HG03432 (cell line): ENCODE data around the gene MPZL3.

Source experiments
- ATAC-seq: cut with Tn5 transposase; IDR thresholded peaks from one replicate; pipeline ENCODE4 v1.9.1; 2021; ENCODE audit warnings: mild to moderate bottlenecking, moderate library complexity; ENCODE audit not compliant: unreplicated experiment

The MPZL3 gene

DNA sequence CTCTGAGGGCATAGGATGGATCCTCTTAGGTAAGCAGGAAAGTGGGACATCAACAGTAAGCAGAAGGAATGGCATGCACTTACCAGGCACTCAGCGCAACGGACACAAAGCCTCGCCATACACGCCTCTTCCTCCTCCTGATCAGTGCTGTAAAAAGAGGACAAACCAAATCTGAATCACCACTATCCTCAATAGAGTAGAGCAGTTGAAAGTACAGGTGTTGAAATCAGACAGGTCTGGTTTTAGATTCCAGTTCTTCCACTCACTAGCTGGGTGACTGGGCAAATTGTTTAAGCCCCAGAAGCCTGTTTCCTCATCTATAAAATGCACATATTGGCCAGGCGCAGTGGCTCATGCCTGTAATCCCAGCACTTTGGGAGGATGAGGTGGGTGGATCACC lies 18.8 kb downstream of the MPZL3 start:
- no peak for ATAC-seq

DNA sequence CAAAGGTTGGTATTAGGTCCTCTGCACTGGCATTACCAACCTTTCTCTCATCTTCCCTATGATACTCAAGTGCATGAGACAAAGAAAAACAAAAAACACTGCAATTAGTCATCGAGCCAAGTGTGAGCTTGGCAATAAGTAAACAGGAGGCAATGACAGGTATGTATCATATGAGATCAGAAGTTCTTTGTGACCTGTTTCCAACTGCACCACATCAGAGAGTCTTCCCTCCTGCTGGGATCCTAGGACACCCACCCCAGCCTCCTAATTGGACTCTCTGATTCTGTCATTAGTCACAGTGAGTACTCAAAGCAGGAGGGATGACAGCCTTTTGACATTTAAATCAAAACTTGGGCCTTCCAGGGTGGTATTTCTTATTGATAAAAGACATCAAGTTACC lies 19.5 kb downstream of the MPZL3 start:
- ATAC-seq = no peak

DNA sequence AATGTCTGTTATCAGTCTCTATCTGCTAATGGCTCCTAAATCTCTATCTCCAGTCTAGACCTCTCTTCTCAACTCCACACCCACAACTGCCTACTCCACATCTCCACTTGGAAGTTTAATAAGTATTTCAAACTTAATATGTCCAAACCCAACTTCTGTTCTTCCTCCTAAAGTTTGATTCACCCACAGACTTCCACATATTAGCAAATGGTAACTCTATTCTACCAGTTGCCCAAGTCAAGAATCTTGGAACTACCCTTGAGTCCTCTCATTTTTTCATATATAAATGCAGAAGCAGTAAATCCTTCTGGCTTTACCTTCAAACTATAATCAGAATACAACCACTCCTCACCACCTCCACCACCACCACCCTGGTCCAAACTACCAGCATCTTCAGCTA lies 20.7 kb downstream of the MPZL3 start:
- ATAC-seq = no peak

DNA sequence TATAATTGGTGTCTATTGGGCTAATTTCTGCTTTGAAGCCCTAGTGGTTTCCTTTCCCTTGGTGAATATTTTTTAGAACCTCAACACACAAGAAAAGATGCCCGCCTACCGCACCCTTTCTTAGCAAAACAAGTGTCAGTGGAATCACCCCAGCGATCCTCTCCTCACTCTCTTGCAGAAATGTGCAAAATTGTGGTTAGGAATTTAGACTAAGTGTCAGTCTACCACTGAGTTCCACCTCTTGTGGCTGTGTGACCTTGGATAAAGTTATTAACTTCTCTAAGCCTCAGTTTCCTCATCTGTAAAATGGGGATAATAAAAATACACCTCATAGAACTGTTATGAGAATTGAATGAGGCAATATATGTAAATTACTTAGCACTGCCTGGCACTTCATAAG lies 22.1 kb downstream of the MPZL3 start:
- no peak for ATAC-seq

DNA sequence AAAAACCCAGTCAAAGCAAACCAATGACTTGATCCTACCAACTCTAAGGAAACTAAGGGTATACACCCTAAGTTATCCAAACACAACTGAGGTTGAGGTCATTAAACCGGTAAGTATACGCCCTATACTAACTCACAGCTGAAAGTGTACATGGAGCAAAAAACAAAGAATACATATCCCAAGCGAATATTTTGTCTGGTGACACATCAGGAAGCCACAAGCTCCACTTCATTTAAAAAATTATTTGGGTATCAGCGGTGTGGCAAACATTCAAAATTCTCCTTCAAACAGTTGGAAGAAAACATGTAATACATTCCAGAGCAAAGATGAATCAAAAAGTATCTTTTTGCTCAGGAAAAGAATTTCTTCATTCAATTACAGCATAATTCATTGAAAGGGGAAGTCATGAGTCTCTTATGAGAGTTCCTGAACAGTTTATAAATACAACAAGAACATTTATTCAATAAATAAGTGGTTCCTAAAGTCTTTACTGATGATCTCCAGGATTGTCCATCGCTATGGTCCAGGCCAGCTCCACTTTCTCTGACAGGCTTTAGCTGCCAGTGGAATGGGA lies 22.8 kb downstream of the MPZL3 start:
- ATAC-seq = no peak

DNA sequence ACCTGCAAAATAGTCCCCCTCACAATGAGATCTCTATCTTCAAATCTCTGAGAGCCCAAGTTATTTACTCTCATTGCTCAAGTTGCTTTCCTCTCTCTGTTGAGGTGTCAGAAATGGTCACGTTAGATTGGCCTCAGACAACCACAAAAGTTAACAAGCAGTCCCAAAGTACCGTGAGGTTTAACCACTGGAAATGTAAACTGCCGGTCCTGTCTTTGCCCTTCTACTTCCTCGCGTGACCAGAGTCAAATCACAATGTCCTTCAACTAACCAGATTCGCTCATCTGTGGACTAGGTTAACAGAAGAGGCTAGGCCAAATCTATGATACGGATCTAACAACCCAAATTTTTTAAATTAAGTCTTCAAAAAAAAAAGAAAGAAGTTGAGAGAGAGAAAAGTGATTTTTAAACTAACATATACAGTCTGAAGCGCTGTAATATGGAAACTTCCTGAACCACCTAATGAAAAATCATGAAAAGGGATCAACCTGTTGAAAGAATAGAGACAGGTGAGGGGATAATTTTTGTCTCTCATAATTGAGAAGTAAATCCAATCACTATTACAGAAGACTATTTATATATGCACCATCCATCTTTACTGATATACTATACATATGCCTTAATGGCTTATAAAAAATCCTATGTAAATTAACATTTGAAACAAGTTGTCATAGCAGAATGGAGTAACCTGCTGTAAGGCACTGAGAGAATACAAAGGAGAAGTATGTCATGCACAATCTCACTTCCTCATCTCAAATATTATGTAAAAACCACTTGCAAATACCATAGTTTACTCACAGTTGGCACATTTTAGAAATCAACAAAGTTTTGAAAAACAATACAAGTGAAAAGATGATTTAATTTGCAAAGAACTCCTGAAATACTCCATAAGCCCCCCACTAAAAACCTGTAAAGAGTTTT lies 24.0 kb downstream of the MPZL3 start:
- peak; percentile 64 for ATAC-seq

DNA sequence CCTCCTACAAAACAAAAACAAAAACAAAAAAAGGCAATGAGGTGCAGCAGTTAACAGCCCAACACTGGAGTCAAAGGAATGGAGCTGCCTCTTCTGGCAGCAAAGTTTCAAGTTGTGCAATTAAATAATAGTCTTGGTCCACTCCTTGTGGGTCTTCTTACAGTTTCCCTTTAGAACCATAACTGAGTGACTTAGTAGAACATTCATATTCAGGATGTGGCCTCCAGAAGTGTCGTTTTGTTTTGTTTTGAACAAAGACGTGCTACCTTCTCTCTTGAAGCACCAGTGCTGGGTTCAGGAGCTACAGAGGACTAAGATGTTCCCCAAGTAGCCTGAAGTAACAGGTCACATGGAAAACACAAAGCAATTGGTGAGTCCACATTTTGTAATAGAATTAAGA lies 25.4 kb downstream of the MPZL3 start:
- no peak for ATAC-seq

DNA sequence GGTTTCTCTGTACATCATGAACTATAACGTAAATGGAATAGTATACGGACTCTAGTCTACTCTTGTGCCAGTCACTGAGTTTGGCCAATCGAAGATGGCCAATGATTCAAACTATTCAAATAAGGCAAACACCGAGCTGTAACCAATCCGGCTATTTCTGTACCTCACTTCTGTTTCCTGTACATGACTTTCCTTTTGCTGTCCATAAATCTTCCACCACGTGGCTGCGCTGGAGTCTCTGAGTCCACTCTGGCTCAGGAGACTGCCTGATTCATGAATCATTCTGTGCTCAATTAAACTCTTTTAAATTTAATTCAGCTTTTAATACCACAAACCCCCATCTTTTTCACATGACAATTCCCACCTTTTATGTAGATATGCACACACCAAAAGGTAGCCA lies 25.9 kb downstream of the MPZL3 start:
- ATAC-seq = no peak

DNA sequence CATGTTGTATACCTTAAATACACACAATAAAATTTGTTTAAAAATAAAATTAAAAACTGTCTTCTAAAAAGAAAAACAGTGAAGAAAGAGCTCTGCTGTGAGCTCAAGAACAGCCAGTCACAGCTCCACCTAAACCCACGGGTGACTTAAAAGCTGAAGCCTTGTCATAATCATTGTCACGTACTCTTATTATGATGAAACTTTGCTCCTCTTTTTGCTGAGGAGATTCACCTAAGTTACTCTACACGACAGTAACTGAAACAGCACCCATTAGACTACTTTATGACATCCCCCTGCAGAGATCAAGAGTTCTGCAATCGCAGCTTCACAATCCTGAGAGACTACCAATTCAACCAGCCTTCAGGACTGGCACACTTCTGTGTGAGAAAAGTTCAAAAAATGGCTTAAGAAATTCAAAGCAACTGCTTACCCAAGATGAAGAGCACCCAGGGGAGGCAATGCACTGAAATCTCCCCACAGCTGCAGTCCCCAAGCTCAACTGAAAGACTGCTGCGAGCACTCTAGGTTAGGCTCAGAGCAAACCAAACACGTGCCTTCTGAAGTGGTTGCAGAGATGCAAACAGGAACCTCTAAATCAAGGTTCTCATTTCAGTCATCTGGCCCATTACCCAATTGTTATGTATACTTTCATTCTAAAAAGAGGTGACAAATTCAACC lies 27.5 kb downstream of the MPZL3 start, which contains the start of gene JAML:
TSS of gene JAML (minus strand) at position 501 of the 678 bp plus-strand sequence. CDS start 10,145 bp downstream, outside the sequence.
- no peak for ATAC-seq

DNA sequence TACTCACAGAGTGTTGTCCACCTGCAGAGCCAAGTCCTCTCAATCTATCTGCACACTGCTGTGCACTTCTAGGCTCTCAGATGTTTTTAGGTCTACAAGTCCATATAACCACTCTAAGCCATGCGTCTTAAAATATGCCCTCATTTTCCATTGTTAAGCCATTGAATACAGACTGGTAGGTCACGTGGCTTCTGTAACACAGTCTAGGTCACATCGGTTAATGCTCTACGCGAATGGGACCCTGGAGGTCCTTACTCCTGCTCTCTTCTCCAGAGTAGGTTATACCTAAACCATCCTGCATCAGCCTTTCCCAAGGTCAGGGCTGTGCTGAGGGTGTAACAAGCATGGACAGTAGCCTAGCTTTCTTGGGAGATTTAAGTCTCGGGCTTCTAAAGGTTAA lies 28.2 kb downstream of the MPZL3 start:
- ATAC-seq = no peak

DNA sequence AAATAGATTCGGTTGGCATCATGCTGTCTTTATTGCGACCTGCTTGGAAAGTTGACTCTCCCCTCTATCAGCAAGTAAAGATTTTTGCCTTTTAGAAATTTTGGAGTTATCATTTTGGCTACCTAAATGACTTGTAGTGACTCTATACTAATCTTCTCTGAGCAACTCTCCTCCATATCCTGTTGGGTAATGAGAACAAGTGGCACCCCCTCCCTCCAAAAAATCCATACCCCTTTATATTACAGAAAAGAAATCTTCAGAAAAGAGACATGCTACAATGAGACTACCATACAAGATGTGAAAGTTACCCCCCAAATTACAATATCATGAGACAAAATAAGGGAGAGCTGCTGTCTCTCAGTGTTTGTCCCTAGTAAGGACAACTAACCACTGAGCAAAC lies 28.6 kb downstream of the MPZL3 start:
- no peak for ATAC-seq

DNA sequence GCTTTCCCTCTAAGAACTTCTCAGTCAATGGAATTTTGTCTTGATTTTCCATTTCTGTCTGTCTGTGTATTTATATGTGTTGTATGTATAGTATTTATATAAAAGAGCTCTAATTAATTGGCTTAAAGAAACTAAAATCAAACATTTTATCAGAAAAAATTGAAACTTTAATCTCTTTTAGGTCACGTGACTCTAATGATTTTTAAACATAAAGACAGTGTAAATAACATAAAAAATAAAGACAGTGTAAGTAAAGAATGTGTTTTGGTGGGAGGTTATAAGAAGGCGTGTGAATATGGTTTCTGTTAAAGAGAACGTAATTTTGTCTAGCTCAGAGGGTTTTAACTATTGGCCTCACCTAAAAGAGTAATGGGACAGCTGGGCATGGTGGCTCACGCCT lies 29.7 kb downstream of the MPZL3 start:
- no peak for ATAC-seq

DNA sequence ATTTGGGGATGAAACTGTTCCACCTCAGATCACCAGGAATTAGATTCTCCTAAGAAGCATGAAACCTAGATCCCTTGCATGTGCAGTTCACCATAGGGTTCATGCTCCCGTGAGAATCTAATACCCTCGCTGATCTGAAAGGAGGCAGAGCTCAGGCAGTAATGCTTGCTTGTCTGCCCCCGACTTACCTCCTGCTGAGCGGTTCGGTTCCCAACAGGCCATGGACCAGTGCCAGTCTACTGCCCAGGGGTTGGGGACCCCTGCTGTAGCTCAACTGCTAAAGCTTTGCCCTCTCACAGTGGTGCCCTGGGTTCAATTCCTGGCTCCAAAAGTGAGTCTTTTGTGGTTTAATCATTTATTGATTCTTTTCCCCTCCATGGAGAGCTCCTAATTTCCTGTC lies 30.7 kb downstream of the MPZL3 start:
- no peak for ATAC-seq

DNA sequence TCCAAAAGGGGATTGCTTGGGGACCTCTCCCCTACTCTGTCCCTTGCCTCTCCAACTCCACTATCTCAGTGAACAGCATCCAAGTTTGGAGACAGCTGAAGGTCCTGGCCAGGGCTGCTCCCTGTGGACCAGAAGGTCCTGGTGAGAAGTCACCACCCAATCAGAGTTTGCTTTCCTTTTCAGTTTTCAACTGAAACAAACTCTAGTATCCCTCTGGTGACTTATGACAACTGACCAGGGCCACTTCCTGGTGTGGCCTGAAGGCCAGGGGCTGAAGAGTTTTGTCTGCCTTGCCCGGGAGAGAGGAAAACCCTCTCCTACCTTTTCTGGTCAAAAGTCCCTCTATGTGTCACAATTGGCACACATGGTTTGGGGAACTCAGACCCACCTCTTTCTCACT lies 32.4 kb downstream of the MPZL3 start:
- no peak for ATAC-seq

DNA sequence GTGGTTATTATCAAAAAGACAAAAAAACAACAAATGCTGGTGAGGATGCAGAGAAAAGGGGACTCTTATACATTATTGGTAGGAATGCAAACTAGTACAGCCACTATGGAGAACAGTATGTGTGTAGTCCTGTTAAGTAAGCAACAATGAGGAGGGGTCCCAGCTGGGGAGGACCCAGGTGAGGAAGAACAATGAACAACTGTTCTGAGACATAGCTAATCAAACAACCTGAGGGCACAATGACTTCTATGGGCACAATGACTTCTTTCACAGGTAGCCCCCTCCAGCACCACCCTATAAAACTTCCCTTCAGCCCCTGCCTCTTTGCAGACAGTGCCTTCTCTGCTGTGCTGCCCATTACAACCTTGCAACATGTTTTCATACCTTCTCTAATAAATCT lies 32.9 kb downstream of the MPZL3 start:
- no peak for ATAC-seq

DNA sequence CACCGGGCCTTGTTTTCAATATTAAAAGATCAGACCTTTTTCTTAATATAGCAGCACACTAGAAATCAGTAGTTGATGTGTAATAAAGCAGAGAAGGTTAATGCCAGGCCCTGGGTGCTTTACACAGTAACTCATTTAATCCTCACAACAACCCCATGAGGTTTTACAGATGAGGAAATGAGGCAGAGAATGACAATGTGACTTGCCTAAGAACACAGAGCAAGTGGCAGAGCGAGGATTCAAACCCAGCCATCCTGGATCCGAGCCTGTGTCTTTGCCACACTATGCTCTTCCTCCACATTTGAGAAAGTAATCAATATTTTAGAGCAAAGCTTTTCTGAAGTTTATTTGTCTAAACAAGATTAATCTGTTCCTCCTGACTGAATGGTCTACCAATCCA lies 34.6 kb downstream of the MPZL3 start:
- no peak for ATAC-seq

DNA sequence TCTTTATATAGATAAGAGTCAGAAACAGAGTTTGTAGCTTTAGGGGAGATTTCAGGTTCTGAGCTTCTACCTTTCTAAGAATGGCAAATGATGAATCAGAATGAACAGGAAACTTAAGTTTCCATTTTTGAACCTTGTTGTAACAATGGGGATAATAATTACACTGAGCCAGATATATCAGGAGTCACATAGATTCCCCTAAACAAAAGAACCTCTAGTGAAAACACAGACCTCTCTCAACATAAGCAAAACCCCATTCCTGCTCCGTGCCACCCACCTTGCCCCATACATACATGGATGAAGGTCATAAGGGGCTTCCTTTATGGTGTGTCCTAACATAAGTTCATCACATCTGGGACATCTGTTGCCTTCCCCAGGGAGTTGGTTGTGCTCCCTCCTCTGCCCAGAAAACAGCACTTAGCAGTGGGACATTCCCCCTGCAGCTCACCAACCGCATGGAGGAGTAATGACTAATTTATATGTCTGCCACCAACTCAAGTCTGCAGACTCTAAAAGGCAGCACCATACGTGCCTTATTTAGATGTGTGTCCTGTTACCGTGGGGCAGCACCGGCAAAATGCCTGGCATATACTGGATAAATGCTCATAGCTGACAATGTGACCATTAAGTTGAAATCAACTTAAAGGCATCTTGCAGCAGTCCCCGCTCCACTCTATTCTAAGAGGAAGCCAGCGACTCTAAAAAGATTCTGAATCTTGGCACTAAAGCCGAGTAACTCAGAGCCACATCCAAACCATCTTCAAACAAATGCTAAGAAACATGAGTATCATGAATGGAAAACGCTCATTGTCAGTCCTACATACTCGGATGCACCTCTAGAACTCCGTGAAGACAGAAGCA lies 35.3 kb downstream of the MPZL3 start:
- ATAC-seq = peak; percentile 74

DNA sequence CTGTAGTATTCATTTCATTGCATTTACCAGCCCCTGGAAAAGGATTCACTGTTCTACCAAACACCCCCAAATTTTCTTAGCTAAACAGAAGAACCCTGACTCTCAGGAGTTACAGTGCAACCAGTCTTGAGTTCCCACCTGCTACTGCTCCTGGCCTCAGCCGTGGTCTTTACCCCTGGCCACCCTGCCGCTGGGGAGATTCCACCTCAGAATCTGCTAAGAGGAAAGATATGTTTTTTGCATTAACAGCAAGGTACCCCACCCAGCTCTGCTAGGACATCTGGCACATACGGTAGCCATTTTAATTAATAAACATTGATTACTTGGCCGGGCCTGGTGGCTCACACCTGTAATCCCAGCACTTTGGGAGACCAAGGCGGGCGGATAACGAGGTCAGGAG lies 36.4 kb downstream of the MPZL3 start:
- no peak for ATAC-seq

DNA sequence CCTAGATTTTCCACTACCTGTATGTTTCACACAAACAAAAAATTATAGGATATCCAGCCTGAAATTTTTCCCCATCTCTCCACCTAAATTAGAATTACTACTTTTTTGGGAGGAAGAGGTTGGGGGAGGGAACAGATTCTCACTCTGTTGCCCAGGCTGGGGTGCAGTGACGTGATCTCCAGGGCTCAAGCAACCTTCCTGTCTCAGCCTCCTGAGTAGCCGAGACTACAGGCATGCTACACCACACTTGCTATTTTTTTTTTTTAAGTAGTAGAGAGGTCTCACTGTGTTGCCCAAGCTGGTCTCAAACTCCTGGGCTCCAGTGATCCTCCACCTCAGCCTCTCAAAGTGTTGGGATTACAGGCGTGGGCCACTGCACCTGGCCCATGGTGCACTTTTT lies 36.9 kb downstream of the MPZL3 start:
- ATAC-seq = no peak

DNA sequence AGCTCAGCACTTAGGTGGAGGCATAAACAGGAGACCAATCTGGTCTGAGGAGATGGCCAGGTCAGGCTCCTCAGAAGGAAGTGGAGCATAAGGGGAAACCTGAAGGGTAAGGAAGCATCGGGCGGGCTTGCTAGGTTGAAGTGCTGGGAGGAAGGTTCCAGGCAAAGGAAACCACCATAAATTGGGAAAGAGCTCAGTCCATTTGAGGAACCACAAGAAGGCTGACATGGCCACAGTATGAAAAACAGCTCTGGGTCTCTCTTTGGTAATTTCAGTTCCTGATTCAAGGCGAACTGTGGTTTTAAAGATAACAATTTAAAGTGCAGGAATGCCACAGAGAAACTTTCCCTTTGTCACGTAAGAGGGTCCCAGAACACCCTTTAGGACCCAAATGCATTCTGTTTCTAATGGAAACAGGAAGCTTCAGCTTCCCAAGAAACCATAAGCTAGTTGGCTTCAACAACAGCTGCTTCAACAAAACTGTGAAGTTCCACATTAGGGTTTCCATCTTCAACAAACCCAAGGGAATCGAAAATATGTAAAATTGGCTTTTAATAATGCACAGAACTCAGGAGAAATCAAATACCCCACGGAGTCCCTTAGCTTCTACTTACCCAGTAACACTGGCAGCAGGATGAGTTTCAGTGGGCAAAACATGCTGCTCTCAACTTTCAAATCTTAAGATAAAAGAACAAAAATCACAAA lies 37.8 kb downstream of the MPZL3 start:
- no peak for ATAC-seq
